ENCODE data around the gene WNT3A.

The WNT3A gene

GRCh38 chr1:228075801-228076271, 69.0 kb downstream of the WNT3A start:
- Histone ChIP-seq H2AFZ (ENCODE audit: low read depth, low read length) (no peak overlapping the region), H3K4me2 (ENCODE audit: low read length) (no peak overlapping the region), H3K36me3 (replicated peaks; ENCODE audit: low read depth, low read length) (no peaks in the 10 kb centered on the region), H3K79me2 (ENCODE audit: low read length) (peaks cover 12% of the 10 kb centered on the region), H3K4me1 (ENCODE audit: low read length) (no peaks in the 10 kb centered on the region), H3K4me3 (ENCODE audit: low read length) (no peak overlapping the region), H3K9ac (ENCODE audit: low read length) (no peak overlapping the region), H3K27me3 (ENCODE audit: low read depth, low read length) (peaks cover 44% of the 10 kb centered on the region), H3K9me3 (ENCODE audit: insufficient read depth, low read length) (no peaks in the 10 kb centered on the region), H4K20me1 (ENCODE audit: insufficient read depth, low read length) (peaks cover 13% of the 10 kb centered on the region), H3K27ac (ENCODE audit: low read length) (no peak overlapping the region)
- TF ChIP-seq EZH2phosphoT487 (IDR thresholded peaks at IDR 0.05; ENCODE audit: low read depth) (no peak), CTCF (IDR thresholded peaks at IDR 0.05; ENCODE audit: low read depth, low read length) (no peak)

GRCh38 chr1:228076796-228077430, 70.1 kb downstream of the WNT3A start:
- no peak overlapping the region for H3K9ac ChIP-seq (ENCODE audit: low read length)
- peaks cover 23% of the 10 kb centered on the region for H3K79me2 ChIP-seq (ENCODE audit: low read length)
- H3K9me3 ChIP-seq (ENCODE audit: insufficient read depth, low read length): no peaks in the 10 kb centered on the region
- peaks cover 2% of the 10 kb centered on the region; the same call in 1 of the 2 replicates for H3K4me1 ChIP-seq (ENCODE audit: low read length)
- no peaks in the 10 kb centered on the region for H3K36me3 ChIP-seq (replicated peaks; ENCODE audit: low read depth, low read length)
- no peak overlapping the region for H2AFZ ChIP-seq (ENCODE audit: low read depth, low read length)
- peaks cover 13% of the 10 kb centered on the region for H4K20me1 ChIP-seq (ENCODE audit: insufficient read depth, low read length)
- no peak overlapping the region for H3K4me2 ChIP-seq (ENCODE audit: low read length)
- no peak for TF ChIP-seq EZH2phosphoT487 (IDR thresholded peaks at IDR 0.05; ENCODE audit: low read depth)
- TF ChIP-seq CTCF (IDR thresholded peaks at IDR 0.05; ENCODE audit: low read depth, low read length): no peak
- H3K27ac ChIP-seq (ENCODE audit: low read length): no peak overlapping the region
- no peak overlapping the region for H3K4me3 ChIP-seq (ENCODE audit: low read length)
- peaks cover 36% of the 10 kb centered on the region for H3K27me3 ChIP-seq (ENCODE audit: low read depth, low read length)

GRCh38 chr1:228077565-228078330, 71.0 kb downstream of the WNT3A start:
- no peak overlapping the region for H3K27ac ChIP-seq (ENCODE audit: low read length)
- no peaks in the 10 kb centered on the region for H3K9me3 ChIP-seq (ENCODE audit: insufficient read depth, low read length)
- H2AFZ ChIP-seq (ENCODE audit: low read depth, low read length): no peak overlapping the region
- H3K27me3 ChIP-seq (ENCODE audit: low read depth, low read length): peaks cover 29% of the 10 kb centered on the region
- peaks cover 2% of the 10 kb centered on the region; the same call in 1 of the 2 replicates for H3K4me1 ChIP-seq (ENCODE audit: low read length)
- H3K4me2 ChIP-seq (ENCODE audit: low read length): no peak overlapping the region
- TF ChIP-seq CTCF (IDR thresholded peaks at IDR 0.05; ENCODE audit: low read depth, low read length) (no peak), EZH2phosphoT487 (IDR thresholded peaks at IDR 0.05; ENCODE audit: low read depth) (no peak)
- H3K4me3 ChIP-seq (ENCODE audit: low read length): no peak overlapping the region
- H3K79me2 ChIP-seq (ENCODE audit: low read length): peaks cover 31% of the 10 kb centered on the region
- no peaks in the 10 kb centered on the region for H3K36me3 ChIP-seq (replicated peaks; ENCODE audit: low read depth, low read length)
- no peak overlapping the region for H3K9ac ChIP-seq (ENCODE audit: low read length)
- H4K20me1 ChIP-seq (ENCODE audit: insufficient read depth, low read length): peaks cover 13% of the 10 kb centered on the region

GRCh38 chr1:228079013-228079412, 72.2 kb downstream of the WNT3A start:
- no peak overlapping the region for H3K4me2 ChIP-seq (ENCODE audit: low read length)
- no peak overlapping the region for H3K4me3 ChIP-seq (ENCODE audit: low read length)
- H3K36me3 ChIP-seq (replicated peaks; ENCODE audit: low read depth, low read length): peaks cover 8% of the 10 kb centered on the region
- peaks cover 44% of the 10 kb centered on the region for H3K79me2 ChIP-seq (ENCODE audit: low read length)
- H3K9me3 ChIP-seq (ENCODE audit: insufficient read depth, low read length): no peaks in the 10 kb centered on the region
- no peak for TF ChIP-seq CTCF (IDR thresholded peaks at IDR 0.05; ENCODE audit: low read depth, low read length)
- TF ChIP-seq EZH2phosphoT487 (IDR thresholded peaks at IDR 0.05; ENCODE audit: low read depth): no peak
- H3K4me1 ChIP-seq (ENCODE audit: low read length): peaks cover 3% of the 10 kb centered on the region
- H3K27ac ChIP-seq (ENCODE audit: low read length): no peak overlapping the region
- no peak overlapping the region for H3K9ac ChIP-seq (ENCODE audit: low read length)
- peaks cover 17% of the 10 kb centered on the region; the same call in 1 of the 2 replicates for H3K27me3 ChIP-seq (ENCODE audit: low read depth, low read length)
- peaks cover 21% of the 10 kb centered on the region for H4K20me1 ChIP-seq (ENCODE audit: insufficient read depth, low read length)
- H2AFZ ChIP-seq (ENCODE audit: low read depth, low read length): no peak overlapping the region
